GM21529 (cell line): Measurements from ENCODE around the gene CCL24.
"Not testable (repeated sequence)": the region's sequence is repeated elsewhere in the genome, so short reads cannot be mapped to it uniquely, and the experiment has no call there.

Source experiments
- ATAC-seq: cut with Tn5 transposase; IDR thresholded peaks from one replicate; pipeline ENCODE4 v1.9.1; 2021; ENCODE audit not compliant: unreplicated experiment

CCL24 gene

DNA sequence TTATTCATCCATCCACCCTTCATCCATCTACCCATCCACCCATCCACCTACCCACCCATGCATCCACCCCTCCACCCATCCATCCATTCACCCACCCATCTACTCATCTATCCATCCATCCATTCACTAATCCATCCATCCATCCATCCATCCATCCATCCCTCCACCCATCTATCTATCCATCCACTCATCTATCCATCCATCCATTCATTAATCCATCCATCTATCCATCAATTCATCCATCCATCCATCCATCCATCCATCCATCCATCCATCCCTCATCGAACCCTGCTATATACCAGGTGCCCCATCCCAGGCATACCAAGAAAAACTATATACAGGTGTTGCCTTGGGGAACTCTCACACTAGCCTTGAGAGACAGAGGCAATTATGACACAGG, 7.1 kb upstream of the CCL24 start:
- no peak for ATAC-seq

DNA sequence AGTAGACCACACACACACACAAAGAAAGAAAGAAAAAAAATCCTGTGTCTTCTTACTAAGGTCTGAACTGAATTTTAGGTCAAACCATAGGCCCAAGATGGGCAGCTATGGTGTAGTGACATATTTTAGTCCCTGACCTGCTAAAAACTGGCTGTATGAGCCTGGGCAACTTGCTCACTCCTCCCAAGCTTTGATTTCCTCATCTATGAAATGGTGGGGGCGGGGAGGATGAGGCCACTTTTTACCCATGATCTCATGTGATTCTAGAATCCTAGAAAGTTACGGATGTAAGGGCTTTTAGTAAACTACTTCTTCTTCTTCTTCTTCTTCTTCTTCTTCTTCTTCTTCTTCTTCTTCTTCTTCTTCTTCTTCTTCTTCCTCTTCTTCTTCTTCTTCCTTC, 6.1 kb upstream of the CCL24 start:
- no peak for ATAC-seq

DNA sequence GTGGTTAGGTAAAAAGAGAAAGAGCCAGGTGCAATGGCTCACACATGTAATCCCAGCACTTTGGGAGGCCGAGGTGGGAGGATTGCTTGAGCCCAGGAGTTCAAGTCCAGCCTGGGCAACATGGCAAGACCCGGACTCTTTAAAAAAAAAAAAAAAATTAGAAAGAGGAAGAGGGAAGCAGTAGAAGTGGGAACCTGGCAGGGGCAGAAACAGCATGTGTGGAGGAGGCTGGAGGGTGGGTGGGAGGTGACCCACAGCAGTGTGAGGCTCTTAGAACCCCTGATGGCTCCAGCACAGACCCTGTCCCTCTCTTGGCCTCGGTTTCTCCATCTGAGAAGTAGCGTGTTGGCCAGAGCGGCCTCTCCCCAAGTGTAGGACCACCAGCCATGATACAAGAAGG, 4.9 kb upstream of the CCL24 start:
- ATAC-seq: no peak

DNA sequence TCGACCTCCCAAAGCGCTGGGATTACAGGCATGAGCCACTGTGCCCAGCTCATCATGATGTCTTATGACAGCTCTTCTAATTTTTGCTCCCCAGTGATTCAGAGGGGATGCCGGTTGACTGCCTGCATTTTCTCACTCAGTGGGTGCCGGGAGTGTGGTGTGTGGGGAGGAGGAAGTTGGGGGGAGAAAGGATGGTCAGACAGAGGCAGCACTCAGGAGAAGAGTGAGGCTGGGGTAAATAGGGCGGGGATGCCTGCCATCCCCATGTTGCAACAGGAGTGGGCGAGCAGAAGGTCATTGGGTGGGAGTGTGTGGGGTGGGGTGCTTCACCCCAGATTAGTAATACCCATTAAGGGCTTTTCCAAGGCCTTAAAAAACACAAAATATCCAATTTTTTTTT, 3.5 kb upstream of the CCL24 start:
- no peak for ATAC-seq

DNA sequence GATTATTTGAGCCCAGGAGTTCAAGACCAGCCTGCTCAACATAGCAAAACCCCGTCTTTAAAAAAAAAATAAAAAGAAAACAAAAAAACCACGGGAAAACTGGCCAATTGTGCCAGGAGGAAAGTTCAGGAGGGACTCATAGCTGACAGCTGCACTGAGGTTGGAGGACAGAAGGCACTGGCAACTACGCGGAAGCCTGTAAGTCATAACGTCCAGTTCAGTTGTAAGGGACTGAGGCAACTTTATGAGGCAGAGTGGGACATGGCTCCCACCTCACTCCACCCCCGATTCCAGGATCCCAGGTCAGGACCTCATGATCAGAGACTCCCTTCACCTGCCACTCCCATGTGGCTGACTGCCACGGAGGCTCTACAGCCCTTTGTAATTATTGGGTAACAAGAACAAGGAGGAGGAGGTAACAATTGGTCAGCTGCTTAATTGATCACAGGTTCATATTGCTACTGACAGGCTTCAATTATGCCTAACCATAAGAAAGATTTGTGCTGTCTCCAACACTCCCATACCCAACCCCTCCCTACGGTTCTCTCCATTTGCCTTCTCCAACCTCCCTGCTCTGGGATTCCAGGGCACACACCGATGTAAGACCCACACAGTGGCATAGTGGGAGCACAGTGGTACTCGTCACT, 1.9 kb upstream of the CCL24 start:
- no peak for ATAC-seq

DNA sequence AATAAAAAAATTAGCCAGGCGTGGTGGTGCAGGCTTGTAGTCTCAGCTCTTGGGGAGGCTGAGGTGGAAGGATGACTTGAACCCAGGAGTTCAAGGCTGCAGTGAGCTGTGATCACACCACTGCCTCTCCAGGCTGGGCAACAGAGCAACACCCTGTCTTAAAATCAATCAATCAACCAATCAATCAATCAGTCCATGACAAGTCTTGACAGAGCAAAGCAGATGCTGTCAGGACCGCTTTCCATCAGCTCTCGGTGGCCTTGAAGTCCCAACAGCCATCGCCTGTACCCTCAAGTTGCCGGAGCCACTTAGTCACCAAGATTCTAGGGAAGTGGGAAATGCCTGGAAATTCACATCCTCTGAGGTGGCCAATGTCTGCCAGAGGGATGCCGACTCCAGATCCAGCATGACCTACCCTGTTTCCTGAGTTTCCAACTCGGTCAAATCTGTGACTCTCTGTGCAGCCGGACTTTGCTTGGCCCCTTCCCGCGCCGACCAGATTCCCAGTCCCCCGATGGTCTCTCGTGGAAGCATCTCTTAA, 871 bp upstream of the CCL24 start:
- no peak for ATAC-seq

DNA sequence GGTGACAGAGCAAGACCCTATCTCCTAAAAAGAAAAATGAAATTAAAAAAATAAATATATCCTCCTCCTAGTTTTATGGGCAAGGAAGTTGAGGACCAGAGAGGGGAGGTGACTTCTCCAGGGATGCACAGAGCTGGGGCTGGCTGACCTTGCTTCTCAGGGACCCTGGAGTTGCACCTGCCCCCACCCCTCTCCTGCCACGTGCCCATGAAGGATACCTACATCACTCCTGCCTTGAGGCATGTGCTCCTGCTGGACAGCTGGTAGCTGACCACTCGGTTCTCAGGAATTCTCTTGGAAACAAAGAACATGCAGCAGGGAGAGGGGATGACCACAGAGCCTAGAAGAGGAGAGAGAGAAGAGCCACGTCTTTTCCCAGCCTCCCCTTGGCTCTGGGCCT, 522 bp downstream of the CCL24 start:
- no peak for ATAC-seq

DNA sequence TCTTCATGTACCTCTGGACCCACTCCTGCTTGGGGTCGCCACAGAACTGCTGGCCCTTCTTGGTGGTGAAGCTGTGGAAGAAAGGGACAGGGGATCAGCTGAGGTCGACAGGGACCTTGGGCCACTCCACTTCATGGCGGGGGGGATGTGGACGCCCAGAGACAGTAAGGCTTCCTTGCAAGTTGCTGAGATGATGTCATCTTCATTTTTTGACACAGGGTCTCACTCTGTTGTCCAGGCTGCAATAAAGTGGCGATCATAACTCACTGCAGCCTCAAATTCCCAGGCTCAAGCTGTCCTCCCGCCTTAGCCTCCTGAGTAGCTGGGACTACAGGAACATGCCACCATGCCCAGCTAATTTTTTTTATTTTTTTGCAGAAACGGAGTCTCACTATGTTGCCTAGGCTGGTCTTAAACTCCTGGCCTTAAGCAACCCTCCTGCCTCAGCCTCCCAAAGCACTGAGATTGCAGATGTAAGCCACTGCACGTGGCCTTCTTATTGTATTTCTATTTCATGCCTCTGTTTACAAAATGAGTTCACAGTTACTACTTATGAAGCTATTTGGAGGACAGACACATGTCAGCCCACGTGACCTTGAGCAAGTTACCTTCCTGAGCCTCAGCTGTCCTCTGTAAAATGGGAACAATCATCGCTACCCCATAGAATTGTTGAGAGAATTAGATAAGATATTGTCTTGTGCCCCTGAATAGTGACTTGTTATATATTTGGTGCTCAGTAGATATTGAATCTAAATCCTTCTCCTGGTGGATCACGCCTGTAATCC, 1.5 kb downstream of the CCL24 start:
- no peak for ATAC-seq

DNA sequence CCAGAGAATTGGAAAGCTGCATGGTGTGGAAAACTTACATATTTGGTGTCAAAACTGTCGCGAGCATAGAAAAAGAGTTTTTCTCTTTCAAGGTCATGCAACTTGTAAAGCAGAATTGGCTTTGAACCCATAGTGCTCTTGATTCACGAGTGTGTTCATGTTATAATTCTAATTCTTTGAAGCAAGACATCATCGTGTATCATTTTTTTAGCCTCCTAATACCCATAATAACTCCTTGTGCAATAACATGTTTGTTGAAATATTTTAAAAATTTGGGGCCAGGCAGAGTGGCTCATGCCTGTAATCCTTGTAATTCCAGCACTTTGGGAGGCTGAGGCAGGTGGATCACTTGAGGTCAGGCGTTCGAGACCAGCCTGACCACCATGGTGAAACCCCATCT, 4.2 kb downstream of the CCL24 start:
- no peak for ATAC-seq

DNA sequence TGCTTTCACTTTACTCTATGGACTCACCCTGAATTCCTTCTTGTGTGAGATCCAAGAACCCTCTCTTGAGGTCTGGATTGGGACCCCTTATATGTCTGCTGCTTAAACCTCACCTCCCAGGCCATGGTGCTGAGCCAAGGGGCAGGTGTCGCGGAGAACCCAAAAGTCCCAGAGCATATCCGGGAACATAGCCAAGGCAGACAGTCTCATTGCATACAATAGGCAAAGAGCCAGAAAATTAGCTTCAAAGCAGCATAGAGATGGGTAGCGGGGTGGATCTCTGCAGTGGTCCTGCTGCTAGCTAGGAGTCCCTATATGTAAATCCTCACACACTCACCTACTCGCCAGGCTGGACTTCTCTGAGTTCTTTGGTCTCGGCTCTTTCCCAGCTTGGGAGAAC, 5.5 kb downstream of the CCL24 start:
- no peak for ATAC-seq

DNA sequence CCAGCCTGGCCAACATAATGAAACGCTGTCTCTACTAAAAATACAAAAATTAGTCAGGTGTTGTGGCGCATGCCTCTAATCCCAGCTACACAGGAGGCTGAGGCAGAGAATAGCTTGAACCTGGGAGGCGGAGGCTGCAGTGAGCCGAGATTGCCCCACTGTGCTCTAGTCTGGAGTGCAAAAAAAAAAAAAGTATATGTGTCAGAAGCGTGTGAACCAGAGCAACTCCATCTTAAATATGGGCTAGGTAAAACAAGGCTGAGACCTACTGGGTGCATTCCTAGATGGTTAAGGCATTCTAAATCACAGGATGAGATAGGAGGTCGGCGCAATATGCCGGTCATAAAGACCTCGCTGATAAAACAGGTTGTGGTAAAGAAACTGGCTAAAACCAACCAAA, 6.2 kb downstream of the CCL24 start:
- no peak for ATAC-seq

DNA sequence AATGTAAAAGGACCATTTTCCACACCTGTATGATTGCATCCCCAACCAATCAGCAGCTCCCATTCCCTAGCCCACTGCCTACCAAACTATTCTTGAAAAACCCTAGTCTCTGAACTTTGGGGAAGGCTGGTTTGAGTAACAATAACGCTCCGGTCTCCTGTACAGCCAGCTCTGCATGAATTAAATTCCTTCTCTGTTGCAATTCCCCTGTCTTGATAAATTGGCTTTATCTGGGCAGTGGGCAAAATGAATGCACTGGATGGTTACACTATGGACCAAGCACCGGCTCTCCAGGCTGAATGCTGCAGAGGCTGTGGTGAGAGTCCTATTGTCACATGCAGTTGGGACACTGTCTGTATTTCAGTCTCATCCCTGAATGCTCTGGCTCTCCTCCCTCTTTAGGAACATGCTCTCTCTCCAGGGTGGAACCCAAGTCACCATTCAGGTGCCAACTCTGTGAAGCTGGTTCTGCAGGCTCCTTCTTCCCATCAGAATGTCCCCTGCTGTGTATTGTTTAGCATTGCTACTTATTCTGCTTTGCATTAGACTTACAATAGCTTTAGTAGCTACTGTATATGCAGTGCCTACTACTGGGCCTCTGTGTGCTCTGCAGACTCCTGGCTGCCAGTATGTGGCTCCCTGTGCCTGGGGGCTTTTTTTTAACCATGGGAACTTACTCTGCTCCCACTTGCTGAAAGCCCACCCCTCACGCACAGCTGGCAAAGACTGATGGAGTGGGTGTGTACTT, 6.9 kb downstream of the CCL24 start:
- no peak for ATAC-seq

DNA sequence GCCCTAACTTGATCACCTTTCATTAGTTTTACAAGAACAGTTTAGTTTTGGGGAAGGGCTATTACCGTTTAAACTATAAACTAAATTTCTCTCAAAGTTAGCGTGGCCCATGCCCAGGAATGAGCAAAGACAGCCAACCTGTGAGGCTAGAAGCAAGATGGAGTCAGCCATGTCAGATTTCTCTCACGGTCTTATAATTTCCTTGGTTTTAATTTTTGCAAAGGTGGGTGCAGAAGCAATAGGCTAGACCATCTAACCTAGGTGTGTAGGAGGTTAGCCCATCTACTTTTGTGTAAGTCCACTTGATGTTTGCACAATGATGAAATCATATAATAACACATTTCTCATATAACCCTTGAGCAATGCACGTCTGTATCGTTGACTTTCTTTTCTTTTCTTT, 8.9 kb downstream of the CCL24 start:
- ATAC-seq: no peak

DNA sequence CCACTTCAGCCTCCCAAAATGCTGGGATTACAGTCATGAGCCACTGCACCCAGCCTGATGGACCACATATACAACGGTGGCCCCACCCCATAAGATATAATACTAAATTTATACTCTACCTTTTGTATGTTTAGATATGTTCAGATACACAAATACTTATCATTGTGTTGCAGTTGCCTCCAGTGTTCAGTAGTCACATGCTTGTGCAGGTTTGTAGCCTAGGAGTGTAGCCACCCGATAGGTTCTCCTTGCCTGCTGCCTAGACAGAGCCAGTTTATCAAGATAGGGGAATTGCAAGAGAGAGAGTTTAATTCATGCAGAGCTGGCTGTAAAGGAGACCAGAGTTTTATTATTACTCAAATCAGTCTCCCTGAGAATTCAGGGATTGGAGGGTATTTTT, 9.6 kb downstream of the CCL24 start:
- no peak for ATAC-seq

DNA sequence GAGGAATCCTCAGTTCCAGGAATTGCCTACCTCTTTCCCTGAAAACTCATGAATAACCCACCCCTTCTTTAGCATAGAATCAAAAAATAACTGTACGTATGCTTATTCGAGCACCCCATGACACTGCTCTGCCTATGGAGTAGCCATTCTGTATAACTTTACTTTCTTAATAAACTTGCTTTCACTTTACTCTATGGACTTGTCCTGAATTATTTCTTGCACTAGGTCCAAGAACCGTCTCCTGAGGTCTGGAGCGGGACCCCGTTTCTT, 11.1 kb downstream of the CCL24 start:
- no peak for ATAC-seq

DNA sequence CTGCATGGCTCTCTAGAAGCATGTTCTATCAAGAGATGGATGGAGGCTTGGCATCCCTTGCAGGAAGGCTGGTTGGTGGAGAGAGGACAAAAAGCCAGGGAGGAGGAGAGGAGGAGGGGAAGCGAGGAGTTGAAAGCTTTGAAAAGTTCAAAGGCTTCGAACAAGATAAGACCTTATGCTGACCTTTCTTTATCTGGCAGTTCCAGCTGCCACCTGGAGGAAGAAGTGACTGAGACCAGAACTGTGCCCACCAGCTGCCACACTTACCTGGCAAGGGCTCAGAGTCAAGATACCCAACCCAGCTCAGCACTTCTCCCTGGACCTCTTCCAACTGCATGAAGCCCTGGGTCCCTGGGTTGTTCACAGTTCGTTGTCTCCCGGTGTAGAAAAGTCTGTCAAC, 14.8 kb downstream of the CCL24 start:
- no peak for ATAC-seq

DNA sequence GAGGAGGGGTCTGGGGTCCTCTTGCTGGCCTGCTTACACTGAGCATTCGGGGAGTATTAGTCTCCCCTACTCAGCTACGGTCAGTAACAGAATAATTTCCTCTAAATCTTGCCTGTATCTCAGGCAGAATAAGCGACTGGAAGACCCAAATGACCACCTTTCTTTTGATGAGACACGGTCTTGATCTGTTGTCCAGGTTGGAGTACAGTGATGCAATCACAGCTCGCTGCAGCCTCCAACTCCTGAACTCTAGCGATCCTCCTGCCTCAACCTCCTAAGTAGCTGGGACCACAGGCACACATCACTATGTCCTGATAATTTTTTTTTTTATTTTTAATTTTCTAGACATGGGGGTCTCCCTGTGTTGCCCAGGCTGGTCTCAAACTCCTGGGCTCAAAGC, 17.2 kb downstream of the CCL24 start:
- no peak for ATAC-seq

DNA sequence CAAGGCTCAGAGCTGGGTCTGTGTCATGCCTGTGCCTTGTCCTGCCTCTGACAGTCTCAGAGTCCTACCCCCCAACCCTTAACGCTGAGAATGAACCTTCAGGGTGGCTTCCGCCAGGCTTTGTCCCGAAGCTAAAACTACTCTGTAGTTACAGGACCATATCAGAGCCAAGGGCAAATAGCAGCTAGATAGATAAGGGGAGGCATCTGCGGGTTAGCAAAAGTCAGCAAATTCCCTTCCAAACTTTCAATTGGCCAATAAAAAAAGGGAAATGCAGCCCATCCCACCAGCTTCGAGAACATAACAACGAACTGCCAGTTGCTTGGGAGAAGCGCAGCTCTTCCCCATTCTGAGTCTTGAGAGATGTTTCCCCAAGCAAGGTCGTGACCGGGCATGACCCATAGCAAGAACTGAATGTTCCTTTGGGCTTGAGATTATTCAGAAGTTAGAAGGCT, 17.7 kb downstream of the CCL24 start:
- no peak for ATAC-seq

DNA sequence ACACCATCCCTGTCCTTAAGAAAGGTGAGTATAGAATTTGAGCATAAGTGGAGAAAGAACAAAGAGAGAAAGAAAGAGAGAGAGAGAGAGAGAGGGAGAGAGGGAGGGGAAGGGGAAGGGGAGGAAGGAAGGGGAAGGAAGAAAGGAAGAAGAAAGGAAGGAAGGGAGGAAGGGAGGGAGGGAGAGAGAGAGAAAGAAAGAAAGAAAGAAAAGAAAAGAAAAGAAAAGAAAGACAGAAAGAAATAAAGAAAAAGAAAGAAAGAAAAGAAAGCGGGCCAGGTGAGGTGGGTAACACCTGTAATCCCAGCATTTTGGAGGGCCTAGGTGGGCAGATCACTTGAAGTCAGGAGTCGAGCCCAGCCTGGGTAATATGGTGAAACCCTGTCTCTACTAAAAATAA, 19.9 kb downstream of the CCL24 start:
- ATAC-seq: no peak

DNA sequence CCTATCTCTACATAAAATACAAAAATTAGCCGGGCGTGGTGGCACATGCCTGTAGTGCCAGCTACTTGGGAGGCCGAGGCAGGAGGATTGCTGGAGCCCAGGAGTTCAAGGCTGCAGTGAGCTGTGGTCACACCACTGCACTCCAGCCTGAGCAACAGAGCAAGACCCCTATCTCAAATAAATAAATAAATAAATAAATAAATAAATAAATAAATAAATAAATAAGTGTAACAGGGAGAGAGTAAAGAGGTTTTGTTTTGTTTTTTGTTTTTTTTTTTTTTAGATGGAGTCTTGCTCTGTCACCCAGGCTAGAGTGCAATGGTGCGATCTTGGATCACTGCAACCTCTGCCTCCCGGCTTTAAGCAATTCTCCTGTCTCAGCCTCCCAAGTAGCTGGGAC, 21.0 kb downstream of the CCL24 start:
- ATAC-seq: not testable (repeated sequence)

DNA sequence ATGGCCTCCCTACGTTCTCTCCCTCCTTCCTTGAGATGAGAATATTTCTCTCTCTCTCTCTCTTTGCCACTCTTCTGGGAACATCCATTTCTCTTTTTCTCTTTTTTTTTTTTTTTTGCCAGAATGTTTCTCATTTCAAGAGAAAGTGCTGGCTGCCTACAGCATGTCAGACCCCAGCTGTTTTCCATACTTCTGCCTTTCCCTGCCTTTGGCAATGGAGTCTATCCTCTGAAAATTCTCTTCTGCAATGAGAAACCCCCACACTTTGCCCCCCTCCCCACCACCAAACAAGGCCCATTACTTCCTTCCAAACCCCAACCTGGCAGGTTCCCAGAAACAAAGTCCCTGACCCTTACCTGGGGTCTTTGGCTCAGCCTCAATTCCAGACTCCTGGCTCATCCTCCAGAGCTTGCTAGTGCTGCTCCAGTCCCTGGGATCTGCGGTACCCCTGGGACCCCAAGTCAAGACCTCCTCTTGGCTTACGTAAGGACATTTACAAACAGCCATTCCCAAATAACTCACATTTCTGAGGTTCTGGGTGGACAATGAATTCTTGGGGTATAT, 24.2 kb downstream of the CCL24 start:
- ATAC-seq: no peak
